Measurements from ENCODE around the gene REM1.

- TF ChIP-seq CTCF (IDR thresholded peaks at IDR 0.05; ENCODE audit: low read length) = no peak
- TF ChIP-seq EZH2 (optimal IDR thresholded peaks at IDR 0.05; ENCODE audit: low read depth, low read length) = no peak
- TF ChIP-seq EZH2phosphoT487 (IDR thresholded peaks at IDR 0.05; ENCODE audit: low read length) = no peak
Measured at GRCh38 chr20:31497838-31498540, 22.9 kb downstream of the REM1 start.

Data from MM.1S (cell line).